Stimulated activated CD4-positive, alpha-beta T cell treated with anti-CD3 and anti-CD28 coated beads, Interleukin-4, amount 100 ng/mL, for 48 hours (primary cell): ENCODE data around the gene SLC48A1.

ENCODE experiments used
- DNase-seq, 2 donors: peaks; one replicate each; pipeline ENCODE4 v3.0.0-alpha.2; 2020; ENCODE audit warnings: low read depth in 2 of 2

The SLC48A1 gene

DNA sequence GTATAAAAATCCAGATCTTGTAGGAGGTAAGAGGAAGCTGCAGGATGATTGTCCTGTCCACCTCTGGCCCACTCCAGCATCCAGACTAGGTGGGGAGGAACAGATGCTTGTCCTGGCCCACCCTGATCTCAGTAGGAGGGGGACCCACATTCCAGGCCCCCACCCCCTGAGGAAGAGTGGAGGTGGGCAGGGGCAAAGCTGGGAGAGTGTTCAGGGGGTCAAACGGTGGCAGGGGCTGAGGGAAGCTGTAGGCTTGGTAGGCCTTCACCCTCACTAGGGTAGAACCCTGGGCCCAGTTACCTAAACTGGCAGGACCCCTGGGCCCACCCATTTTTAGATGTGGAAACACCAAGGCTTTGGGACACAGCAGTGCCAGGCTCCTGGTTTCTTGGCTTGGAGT lies 4.1 kb downstream of the SLC48A1 start:
- DNase-seq: no peak

DNA sequence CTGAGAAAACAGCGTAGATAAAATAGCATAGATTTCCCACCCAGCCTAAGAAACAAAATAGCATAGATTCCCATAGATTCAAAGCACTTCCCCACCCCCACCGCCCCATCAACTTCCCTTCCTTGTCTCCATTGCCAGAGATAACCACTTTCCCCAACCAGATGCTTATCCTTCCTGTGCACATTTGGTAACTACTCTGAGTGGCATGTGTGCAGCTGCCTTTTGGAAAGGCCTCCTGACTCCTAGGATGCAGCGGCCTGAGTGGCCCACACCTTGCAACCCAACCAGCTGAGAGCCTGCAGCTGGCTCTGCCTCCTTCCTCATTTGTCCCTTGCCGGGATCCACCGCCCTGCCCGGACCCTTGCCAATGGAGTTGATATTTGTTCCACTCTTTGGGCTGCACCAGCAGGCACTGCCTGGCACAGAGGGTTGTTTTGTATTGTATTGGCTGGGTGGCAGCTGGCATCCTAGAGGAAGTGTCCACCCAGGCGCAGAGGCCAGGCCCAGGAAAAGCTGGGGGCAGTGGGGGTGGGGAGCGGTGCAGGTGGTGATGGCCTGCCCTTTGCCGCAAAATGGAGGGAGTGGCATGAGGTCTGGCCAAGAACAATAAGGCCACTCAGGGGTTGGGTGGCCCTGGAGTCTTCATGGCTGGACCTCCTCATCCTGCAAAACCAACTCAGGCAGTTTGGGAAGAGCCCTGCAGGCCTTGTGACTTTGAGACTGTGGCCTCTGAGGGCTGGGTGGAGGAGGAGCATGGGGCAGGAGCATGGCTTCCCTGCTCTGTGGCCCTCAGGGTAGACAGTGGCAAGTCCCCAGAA lies 4.9 kb downstream of the SLC48A1 start:
- DNase-seq: no peak

- no peak for DNase-seq
Measured at GRCh38 chr12:47778881-47779280, 5.8 kb downstream of the SLC48A1 start.

GRCh38 chr12:47779301-47779942 lies 6.4 kb downstream of the SLC48A1 start:
- peak; percentile 86 to 95 for DNase-seq

- DNase-seq: no peak
Measured at GRCh38 chr12:47779943-47780504, 7.0 kb downstream of the SLC48A1 start.

- no peak for DNase-seq
Measured at GRCh38 chr12:47781479-47782371, 8.7 kb downstream of the SLC48A1 start.

GRCh38 chr12:47782372-47782770 lies 9.3 kb downstream of the SLC48A1 start:
- no peak for DNase-seq

GRCh38 chr12:47783024-47783755 lies 10.2 kb downstream of the SLC48A1 start:
- no peak for DNase-seq

DNA sequence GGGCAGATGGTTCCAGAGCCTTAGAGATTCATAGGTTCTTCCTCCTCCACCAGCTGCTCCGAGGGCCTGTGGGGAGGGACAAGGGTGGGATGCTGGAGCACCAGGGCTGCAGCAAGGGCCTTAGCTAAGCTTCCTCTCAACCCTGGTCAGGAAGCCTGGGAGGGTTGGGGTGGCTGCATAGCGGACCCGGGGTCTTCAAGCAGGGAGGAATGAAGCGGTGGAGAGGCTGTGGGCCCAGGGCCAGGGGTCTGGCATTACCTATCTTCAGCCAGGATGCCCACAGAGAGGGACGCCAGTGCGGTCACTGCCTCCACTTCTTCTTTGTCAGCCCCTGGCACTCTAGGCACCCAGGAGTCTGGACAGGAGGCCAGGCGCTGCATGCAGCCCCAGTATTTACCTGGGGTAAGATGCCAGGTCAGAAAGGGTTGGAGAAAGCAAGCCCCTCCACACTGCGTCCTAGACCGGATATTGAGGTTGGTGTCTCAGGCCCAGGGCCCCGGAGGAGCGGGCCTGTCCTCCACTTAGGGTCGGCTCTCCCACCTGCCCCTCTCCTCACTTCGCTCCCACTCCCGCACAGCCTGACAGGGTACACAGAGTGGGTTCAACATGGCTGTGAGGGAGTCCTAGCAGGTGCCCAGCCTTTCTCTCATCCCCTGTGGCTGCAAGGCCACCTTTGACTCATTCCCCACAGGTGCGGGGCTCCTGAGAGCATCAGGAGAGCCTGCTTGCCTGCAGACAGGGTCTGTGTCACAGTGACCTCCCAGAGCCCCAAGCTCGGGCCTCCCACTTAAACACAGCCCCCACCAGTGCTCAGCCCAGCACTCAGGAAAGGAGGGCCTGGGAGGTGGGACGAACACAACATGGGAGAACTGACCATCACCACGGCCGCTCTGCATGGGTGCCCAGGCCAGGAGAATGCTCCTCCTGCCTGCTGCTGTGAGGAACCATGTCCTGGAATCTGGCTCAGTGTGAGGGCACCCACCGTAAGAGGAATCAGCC lies 11.1 kb downstream of the SLC48A1 start:
- DNase-seq: no peak

GRCh38 chr12:47785036-47785886 lies 12.2 kb downstream of the SLC48A1 start:
- no peak for DNase-seq

GRCh38 chr12:47785887-47786661 lies 13.0 kb downstream of the SLC48A1 start:
- DNase-seq: no peak

DNA sequence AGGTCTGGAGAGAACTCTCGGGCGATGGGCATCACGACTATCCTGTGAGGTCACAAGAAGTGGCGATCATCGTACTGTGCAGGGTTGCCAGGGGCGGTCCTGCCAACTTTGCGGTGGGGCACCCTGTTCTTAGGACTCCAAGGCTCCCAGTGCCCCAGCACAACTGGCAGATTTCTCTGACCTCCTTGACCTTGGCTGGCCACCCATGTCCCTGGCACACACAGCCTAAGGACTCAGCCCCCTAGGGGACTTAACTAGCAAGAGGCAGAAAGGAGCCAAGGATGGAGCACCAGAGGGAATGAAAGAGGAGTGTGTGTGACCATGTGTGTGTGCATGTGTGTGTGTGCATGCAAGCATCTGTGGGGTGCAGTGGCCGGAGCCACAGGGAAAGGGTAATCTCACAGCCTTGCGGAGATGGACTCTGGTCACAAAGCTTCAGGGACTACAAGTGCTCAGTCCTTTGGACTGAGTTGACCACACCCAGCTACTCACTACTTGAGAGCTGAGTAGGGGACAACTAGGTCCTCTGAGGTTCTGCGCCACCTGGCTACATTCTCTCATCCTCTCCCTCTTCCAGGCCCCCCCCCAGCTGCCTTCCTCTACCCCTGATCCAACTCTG lies 13.7 kb downstream of the SLC48A1 start:
- no peak for DNase-seq

DNA sequence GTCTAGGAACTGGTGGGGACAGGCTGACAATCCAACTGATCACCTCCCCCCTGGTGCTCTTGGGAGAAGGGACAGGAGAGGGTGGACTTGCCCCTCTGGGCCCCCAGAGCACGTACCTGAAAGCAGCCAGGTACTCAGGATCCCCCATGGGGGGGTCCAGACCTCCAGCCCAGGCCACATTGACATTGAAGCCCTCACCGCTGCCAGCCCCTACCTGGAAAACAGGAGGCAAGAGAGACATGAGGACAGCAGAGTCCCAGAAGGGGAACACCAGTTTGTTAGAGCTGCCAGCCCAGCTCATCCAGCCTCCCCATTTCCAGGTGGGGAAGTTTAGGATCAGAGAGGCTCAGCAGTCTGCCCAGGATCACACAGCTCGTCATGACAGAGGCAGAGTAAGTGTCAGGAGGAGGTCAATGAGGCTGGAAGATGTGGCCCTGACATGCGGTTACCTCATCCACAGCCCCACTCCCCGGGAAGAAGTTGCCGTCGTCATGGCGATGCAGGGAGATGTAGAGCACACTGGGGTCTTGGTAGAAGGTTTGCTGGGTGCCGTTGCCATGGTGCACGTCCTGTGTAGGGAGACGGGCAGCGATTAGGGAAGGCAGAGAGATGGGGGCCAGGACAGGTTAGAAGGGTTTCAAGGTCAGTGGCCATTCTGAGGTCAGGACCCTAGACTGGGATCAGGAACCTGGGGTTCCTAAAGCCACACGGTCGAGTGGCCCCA lies 14.7 kb downstream of the SLC48A1 start:
- no peak for DNase-seq

DNA sequence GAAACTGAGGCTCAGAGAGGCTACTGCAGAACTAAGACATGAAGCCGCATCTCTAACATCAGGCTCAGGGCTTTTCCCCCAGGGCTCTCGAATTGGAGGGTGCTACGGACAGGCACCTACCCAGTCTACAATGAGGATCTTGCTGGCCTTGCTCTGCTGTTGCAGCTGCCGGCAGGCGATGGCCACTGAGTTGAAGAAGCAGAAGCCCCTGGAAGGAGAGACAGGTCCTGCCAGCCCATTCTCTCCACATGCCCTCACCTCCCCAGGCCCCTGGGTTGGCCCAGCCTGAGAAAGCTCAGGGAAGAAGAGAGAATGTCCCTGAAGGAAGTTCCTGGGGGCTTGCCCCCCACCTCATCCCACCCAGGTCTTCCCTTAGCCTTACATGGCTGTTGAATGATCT lies 16.1 kb downstream of the SLC48A1 start:
- no peak for DNase-seq

DNA sequence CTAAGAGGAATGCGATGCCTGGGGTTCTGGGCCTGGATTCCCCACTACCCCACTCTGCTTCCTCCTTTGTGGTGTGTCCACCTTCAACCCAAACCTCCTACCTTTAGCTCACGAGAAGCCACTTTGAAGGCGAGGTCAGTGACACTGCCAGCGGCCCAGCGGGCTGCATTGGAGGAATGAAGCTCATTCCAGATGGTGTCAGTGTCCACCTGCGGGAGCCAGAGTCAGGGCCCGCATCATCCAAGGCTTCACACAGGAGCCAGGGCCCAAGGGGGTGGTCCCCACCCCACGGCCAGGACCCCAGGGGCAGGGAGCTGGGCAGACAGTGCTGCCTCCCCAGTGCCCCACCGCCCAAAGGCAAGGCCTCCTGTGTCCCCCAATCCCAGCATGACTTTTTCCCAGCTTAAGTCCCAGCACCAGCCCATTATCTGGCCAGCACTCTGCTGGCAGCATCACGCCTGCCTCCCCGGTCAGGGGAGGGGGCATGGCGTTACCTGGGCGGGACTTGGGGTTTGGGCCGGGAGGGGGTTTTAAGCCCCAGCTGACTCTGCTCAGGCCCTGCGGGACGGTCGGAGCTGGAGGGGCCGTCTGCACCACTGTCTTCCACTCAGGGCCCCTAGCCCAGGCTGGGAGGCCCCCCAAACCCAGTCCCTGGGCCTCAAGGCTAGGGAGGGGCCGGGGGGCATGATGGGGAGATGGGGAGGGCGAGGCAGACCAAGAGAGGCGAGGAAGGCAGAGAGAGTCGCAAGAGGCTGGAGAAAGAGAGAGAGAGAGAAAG lies 16.9 kb downstream of the SLC48A1 start:
- DNase-seq: no peak

GRCh38 chr12:47790676-47791350 lies 17.8 kb downstream of the SLC48A1 start:
- no peak for DNase-seq
